Epithelial cell of esophagus (primary cell): ENCODE data around the gene KDM4B.

Source experiments
- DNase-seq: peaks from one replicate; pipeline ENCODE4 v3.0.0; 2010; ENCODE audit warnings: low read depth
- H3K4me3 ChIP-seq: 2 replicates; pipeline ENCODE4 v1.5.1; 2011; ENCODE audit warnings: mild to moderate bottlenecking, low read length, control low read depth
- CTCF ChIP-seq: IDR thresholded peaks from 2 replicates; pipeline ENCODE4 v1.5.1; 2011; ENCODE audit warnings: low read depth, mild to moderate bottlenecking, low read length, control low read depth, inconsistent platforms; ENCODE audit not compliant: insufficient read depth; ENCODE audit errors: missing control alignments

The KDM4B gene

GRCh38 chr19:5050905-5051304 lies 82.0 kb downstream of the KDM4B start:
- no peak for TF ChIP-seq CTCF
- DNase-seq = no peak
- no peak overlapping the region for H3K4me3 ChIP-seq

- DNase-seq = no peak
- no peak overlapping the region for H3K4me3 ChIP-seq
- TF ChIP-seq CTCF = no peak
These were observed 82.7 kb downstream of the KDM4B start for GRCh38 chr19:5051619-5052018.

DNA sequence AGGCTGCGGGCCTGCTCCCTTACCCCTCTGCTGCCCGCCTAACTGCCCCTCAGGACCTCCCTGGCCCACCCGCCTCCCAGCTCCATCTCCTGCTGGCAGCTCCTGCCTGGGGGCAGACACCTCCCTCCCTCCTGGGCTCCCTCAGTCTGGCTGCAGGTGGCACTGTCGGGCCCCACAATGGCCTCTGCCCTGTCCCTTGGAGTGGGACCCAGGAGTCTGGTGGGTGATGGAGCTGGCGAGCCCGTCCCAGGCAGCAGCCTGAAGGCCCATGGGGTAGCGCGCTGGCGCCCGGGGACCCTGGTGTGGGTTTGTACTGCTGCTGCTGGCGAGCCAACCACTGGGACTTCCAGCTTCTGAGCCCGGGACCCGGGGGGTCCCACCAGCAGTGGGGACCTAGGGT lies 83.6 kb downstream of the KDM4B start:
- DNase-seq = no peak
- TF ChIP-seq CTCF = no peak
- H3K4me3 ChIP-seq = no peak overlapping the region

GRCh38 chr19:5052945-5053485 lies 84.1 kb downstream of the KDM4B start:
- TF ChIP-seq CTCF = no peak
- no peak overlapping the region for H3K4me3 ChIP-seq
- DNase-seq = no peak

GRCh38 chr19:5053661-5054060 lies 84.7 kb downstream of the KDM4B start:
- H3K4me3 ChIP-seq = no peak overlapping the region
- no peak for DNase-seq
- no peak for TF ChIP-seq CTCF

DNA sequence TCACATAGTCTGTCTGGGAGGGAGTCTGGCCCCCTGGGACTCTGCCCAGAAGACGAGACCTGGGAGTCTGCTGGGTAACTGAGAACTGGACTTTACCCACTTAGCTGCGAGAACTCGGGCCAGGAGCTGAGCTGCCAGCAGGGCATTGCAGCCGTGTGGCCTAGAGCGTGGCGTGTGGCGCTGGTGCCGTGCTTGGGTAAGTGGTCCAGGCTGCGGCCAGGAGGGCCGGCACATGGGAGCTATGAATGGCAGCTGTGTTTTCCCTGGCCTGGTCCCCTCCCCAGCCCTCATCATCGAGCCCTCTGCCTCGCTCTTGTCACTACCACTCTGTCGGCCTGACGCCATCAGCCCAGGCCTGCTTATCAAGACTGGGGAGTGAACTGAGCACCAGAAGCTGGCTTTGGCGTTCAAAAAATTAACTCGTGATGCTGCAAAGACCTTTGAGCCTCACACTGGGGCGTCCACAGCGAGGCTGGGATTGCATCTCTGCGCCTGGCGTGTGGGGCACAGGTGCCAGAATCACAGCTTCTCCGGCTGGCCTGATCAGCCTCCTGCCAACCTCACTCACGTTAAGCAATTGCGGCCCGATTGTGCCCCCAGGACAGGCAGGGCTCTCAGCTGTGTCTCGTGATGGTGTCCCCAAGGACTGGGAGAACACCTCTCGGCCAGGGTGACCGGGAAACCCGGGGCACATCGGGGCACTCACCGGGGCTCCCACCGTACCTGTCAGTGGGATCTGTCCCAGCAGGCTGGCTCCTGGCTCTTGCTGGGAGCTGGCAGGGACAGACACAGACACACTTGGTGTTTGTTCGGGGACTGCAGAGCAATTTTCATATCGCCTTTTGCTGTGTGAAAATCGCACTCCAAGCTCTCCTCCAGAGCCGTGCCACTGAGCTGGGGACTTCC lies 85.9 kb downstream of the KDM4B start:
- TF ChIP-seq CTCF = no peak

GRCh38 chr19:5055457-5055776 lies 86.5 kb downstream of the KDM4B start:
- no peak for DNase-seq

More for the DNA sequence above, 85.9 kb downstream of the KDM4B start:
- no peak for DNase-seq
- no peak overlapping the region for H3K4me3 ChIP-seq

More at GRCh38 chr19:5055457-5055776, 86.5 kb downstream of the KDM4B start:
- no peak overlapping the region for H3K4me3 ChIP-seq
- TF ChIP-seq CTCF = no peak
